Epithelial cell of proximal tubule (primary cell): ENCODE results near the gene EMB. TPM values are rescaled to one million over a fixed set of nuclear protein-coding genes. Genes with fewer than 3 reads are reported as not detected.

ENCODE experiments used
- DNase-seq: peaks from one replicate; pipeline ENCODE4 v3.0.0-alpha.2; 2011; ENCODE audit warnings: low read depth
- H3K4me3 ChIP-seq: 2 replicates; pipeline ENCODE4 v1.5.1; 2011; ENCODE audit warnings: low read depth, mild to moderate bottlenecking, low read length
- CTCF ChIP-seq: conservative IDR thresholded peaks from 2 replicates; pipeline ENCODE4 v1.5.1; 2012; ENCODE audit warnings: low read depth, mild to moderate bottlenecking, low read length
- total RNA-seq: library from RNA; depleted of rRNA; stranded (reverse); fragments of >200 nt; gene quantifications from 2 replicates; pipeline ENCODE4 v1.2.3, GENCODE V29; 2015

EMB gene
- total RNA-seq, 1 donor from 2014 or later = 4.3 TPM

DNA sequence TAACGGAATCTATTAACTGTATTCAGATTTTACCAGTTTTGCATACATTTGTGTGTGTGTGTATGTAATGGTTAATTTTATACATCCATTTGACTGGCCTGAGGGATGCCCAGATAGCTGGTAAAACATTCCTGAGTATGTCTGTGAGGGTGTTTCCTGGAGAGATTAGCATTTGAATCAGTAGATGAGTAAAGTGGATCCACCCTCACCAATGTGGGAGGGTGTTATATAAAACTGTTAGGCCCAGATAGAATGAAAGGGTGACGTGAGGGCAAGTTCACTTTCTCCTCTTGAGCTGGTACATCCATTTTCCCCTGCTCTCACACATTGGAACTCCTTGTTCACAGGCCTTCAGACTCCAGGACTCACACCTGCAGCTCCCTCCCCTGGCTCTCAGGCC, 88.7 kb downstream of the EMB start:
- no peak for DNase-seq
- TF ChIP-seq CTCF = no peak
- H3K4me3 ChIP-seq = no peak overlapping the region

Other genes with a start within 250 kb of the EMB start
- gene PARP8, start 225.3 kb upstream of the EMB start, total RNA-seq = 5.2 and 8.8 TPM in 2 replicates